GM21367 (cell line): ENCODE results near the gene STIM2.
"Not testable (repeated sequence)": the region's sequence is repeated elsewhere in the genome, so short reads cannot be mapped to it uniquely, and the experiment has no call there.

ENCODE experiments used
- ATAC-seq: cut with Tn5 transposase; IDR thresholded peaks from one replicate; pipeline ENCODE4 v1.9.1; 2021; ENCODE audit not compliant: unreplicated experiment

STIM2 gene

DNA sequence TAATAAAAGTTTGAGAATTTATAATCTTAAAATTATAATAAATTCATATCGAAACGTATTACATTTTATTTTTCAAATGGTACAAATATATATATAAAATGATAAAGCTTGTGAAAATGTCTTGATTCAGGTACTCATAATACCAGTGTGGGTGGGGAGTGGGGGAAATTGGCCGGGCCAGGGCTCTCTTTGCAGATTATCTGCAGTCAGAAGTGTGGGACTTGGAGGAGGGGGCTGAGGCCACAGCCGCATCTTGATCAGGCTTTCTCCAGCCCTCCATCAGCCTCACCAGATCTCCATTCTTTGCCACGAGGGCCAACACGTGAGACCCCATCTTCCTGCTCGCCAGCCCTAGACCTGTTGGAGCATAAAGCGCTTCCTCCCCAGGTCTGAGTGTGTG is 86.7 kb downstream of the STIM2 start:
- no peak for ATAC-seq

GRCh38 chr4:26950446-26950845 is 89.8 kb downstream of the STIM2 start:
- no peak for ATAC-seq

DNA sequence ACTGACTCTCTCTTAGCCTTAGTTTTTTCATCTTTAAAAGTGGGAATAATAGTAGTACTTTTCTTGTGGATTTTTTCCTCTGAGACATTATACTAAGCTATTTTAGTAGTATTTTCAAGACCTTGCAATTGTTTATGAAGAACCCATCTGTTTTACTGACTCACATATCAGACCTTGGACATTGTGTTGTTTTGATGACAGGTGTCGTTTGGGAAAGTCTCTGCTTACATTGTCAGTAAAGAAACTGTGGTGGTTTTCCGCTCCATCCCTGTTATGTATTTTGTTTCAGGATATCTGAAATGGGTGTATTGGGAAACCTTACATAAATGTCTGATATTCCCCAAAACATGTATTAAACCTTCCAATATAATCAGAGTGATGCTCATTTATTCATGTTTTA is 92.2 kb downstream of the STIM2 start:
- ATAC-seq = no peak

DNA sequence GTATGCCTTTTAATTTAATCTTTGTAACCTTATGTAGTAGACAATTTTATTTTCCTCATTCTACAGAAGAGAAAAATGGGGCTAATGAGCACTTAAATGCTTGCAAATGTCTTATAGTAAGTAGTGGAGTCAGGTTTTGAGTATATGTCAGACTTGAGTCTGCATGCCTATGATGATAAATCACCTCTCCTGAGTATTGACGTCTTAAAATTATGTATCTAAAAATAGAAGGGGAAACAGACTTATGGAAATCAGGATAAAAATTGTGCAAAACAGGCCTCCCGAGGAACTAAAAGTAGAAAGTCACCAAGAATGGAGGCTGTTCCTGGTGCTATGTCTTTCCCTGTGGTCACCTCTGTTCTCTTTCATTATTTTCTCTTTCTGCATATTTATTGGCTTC is 92.7 kb downstream of the STIM2 start:
- ATAC-seq = no peak

DNA sequence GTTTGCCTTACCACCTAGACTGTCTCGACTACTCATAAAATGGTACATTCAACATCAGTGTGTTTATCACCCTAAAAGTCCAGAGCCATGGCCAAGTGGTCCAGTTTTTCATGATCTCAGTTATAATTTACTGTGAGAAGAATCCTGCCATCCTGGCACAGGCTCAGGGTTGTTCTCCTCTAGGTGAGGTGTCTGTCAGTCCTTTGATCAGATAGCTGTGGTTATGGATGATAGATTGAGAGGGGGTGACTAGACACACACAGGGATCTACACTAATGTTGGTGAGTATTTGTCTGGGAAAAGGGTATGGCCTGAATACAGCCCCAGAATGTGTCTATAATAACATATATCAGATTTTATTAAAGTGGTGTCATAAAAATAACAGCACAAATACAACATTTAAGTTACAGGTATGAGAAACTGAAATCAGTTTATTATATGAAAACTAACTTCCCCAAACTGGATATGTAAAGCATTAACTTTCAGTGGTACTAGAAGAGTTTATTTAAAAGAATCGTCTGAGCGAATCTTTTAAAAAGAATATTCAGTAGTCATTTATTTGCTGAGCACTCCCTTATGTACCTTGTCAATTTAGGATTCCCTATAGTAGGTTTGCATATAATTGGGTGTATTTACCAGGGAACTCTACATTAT is 93.3 kb downstream of the STIM2 start:
- ATAC-seq = no peak

- no peak for ATAC-seq
These were observed 94.6 kb downstream of the STIM2 start for GRCh38 chr4:26955241-26955640.

GRCh38 chr4:26958925-26959653 is 98.4 kb downstream of the STIM2 start:
- ATAC-seq = no peak

DNA sequence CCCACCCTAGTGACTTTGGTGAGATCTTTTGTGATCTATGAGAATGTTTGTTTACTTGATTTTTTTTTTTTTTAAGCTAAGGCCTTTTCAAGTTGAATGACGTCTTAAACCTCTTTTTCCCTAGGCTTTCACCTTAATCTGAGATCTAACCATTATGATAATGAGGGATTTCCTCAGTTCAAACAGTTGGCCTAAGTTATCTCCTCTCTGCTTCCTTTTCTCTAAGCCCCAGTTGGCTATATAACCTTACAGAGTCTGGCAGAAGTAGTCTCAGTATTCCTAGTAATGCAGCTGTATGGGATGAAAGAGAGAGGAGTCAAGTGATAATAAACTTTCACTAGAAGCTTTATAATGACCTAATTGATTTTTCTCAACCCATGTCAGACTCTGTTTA is 99.0 kb downstream of the STIM2 start:
- ATAC-seq = no peak

- ATAC-seq = no peak
These were observed 102.1 kb downstream of the STIM2 start for GRCh38 chr4:26962720-26963119.

DNA sequence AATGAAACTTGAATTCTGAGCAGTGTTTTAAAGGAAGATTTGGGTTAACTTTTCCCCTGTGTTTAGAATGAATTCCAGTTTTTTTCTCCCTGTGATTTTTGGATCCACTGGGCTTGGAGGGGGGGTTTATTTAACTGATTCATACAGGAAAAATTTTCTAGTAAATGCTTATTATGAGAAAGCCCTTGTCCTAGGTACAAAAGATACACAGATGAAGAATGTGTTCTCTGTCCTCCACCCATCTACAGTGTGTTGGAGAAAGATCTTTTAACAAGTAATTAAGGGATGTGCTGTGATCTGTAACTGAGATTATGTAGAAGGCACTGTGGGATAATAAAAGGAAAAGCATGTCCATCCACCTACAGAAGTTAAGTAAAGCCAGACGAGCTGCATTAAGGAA is 103.9 kb downstream of the STIM2 start:
- ATAC-seq = no peak

DNA sequence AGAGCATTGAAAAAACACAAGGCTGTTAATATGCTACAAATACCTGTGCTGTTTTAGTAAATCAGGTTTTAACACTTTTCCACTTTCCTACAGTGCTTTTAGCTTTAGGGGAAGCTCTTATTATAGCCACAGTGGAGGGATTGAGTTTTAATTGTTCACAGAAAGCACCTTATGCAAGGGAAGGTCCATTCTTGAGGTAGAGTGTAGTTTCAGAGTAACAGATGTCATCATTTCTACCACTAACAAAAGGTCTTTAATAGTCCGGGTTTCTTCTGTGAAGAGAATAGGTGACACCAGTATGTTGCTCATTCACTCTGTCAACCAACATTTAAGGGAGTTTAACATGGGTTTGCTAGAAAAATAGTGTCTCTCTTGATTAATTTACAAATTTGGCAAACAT is 104.4 kb downstream of the STIM2 start:
- ATAC-seq = no peak

- ATAC-seq = not testable (repeated sequence)
These were observed 115.0 kb downstream of the STIM2 start for GRCh38 chr4:26975464-26976181.

DNA sequence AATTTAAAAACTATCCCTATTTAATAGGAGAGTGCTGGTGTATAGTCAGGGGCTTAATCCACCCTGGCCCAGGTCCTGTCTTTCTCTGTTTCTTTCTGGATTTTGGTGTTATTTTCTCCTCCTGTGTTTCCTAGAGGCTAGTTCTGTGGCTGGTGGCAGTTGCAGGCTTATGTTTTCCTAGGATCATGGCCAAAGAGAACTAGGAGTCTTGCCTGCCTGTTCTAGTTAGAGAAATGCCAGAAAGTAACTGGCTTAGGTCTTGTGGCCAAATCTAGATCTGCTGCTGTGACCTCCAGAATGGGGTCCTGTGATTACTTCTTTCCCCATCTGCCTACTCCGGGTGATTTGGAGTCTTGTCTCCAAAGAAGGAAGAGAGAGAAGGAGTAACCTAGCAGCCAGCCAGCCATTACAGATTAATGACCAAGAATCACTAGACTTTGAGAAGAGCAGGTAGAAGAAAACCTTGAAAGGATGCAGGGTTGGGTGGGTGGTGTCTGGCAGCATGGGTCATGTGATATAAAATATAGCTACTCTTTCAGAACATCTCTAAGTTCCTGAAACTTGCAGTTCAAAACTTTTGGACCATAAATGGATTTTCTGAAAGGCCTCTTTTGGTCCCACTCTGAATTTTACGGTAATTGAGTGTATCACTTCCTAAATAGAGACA is 117.9 kb downstream of the STIM2 start:
- ATAC-seq = no peak

DNA sequence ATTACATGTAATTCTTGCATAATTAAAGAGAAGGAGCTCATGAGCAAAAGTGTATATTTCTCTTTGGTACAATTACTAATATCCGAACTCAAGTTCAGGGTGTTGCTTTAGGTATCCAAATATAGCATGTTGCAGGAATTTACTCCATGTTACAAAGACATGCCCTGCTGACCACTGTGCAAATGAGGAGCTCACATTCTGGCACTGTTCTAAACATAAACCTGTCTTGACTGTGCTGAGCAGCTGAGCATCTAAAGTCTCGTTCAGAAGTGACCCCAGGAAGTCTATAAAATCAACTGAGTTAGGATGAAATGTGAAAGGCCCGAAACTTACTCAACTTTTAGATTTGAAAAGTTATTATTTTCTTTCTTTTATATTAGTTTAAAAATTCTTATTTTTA is 124.3 kb downstream of the STIM2 start:
- no peak for ATAC-seq

DNA sequence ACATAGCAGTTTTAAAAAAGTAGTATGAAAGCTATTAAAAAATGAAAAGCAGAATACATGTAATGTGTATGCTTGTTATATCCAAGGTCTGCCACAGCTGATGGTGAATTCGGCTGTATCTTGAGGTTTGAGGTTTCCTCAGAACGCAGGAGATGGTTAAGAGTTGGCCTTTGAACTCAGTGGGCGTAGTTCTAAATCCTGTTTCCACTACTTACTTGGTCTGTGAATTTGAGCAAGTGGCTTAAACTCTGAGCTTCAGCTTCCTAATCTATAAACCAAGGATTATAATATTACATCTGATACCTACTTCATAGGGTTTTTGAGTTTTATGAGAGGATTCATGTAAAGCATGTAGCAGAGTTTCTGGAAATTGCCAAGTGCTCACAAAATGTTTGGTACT is 125.2 kb downstream of the STIM2 start:
- peak; percentile 63 for ATAC-seq

GRCh38 chr4:26987191-26987590 is 126.5 kb downstream of the STIM2 start:
- no peak for ATAC-seq

GRCh38 chr4:26991057-26991456 is 130.4 kb downstream of the STIM2 start:
- no peak for ATAC-seq

DNA sequence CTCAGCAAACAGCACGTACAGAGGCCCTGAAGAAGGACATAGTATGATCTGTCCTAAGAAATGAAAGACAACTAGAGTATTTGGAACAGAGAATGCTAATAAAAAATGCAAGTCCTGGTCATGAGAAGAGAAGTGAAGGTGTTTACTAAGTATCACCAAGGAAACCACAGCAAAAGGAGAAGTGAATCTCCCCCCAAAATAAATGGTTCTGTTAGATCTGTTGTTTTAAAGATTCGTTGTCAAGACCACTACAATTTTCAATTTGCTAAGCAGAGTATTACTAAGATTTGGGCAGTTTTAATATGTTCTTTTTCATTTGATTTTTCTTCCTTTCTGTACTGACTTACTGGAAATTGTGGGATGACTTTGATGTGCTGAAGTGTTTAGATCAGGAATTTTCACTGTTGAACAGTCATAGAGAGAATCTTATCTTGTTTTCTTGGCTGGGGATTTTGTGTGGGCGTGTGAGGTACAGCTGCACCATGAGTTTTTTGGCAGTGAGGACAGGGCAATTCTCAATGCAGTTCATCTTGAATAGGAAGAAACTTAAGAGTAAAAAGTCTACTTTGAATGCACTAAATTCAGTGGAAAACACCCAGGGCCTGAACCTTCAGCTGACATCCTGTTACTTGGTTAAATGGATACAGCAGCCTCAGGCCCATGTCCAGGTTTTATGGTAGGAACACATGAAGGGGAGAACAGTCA is 132.2 kb downstream of the STIM2 start:
- ATAC-seq = peak; percentile 93

DNA sequence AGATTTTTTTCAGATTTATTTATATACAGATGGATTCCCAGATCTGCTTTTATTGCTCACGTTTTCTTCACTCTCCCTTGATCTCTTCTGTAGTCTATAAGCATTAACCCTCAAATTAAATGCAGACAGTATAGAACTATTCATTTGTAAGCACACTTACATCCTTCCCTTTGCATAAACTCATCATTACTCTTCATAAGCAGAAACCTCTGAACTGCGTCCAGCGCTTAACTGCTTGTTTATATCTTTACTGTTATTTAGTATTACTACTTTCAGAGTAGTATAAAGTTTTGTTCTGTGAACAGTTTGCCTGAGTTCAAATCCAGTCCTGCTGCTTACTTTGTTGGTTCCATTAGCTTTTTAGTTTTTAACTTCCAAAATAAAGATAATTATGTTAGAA is 132.9 kb downstream of the STIM2 start:
- no peak for ATAC-seq

DNA sequence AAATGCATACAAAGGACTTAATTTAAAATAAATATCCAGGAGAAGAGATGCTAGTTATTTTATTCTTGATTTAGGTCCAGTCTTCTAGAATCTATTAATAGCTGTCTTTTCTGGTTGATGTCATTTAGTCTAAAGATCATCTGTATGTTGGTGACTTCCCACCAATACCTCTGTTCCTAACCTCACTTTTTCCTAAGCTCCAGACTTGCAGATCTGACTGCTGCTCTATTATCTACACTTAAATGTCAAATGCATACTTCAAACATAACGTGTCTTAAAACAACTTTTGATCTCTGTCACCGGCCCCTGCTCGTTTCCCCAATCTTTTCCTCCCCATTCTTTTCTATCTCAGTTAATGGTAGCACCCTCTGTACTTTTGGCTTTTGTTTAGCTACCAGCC is 133.3 kb downstream of the STIM2 start:
- no peak for ATAC-seq

GRCh38 chr4:26995316-26995715 is 134.7 kb downstream of the STIM2 start:
- no peak for ATAC-seq
